HUES6 (cell line): ENCODE results near the gene ELF5.

Experiments used
- H3K27ac ChIP-seq: 2 replicates; pipeline ENCODE4 v1.7.0; 2013; ENCODE audit warnings: low read depth, mild to moderate bottlenecking, low read length, inconsistent platforms
- H3K27me3 ChIP-seq: 2 replicates; pipeline ENCODE4 v1.6.1; 2013; ENCODE audit warnings: low read length; ENCODE audit not compliant: control insufficient read depth, insufficient read depth
- H3K36me3 ChIP-seq: 2 replicates; pipeline ENCODE4 v1.6.1; 2013; ENCODE audit warnings: low read length; ENCODE audit not compliant: control insufficient read depth, insufficient read depth
- H3K4me1 ChIP-seq: 2 replicates; pipeline ENCODE4 v1.6.1; 2013; ENCODE audit warnings: low read length; ENCODE audit not compliant: control insufficient read depth, insufficient read depth
- H3K4me3 ChIP-seq: 2 replicates; pipeline ENCODE4 v1.5.1; 2013; ENCODE audit warnings: low read depth, low read length
- H3K9ac ChIP-seq: one replicate; pipeline ENCODE4 v1.6.1; 2013; ENCODE audit warnings: mild to moderate bottlenecking, low read length
- H3K9me3 ChIP-seq: 2 replicates; pipeline ENCODE4 v1.6.1; 2013; ENCODE audit warnings: low read depth, low read length; ENCODE audit not compliant: control insufficient read depth, insufficient read depth

ELF5 gene

DNA sequence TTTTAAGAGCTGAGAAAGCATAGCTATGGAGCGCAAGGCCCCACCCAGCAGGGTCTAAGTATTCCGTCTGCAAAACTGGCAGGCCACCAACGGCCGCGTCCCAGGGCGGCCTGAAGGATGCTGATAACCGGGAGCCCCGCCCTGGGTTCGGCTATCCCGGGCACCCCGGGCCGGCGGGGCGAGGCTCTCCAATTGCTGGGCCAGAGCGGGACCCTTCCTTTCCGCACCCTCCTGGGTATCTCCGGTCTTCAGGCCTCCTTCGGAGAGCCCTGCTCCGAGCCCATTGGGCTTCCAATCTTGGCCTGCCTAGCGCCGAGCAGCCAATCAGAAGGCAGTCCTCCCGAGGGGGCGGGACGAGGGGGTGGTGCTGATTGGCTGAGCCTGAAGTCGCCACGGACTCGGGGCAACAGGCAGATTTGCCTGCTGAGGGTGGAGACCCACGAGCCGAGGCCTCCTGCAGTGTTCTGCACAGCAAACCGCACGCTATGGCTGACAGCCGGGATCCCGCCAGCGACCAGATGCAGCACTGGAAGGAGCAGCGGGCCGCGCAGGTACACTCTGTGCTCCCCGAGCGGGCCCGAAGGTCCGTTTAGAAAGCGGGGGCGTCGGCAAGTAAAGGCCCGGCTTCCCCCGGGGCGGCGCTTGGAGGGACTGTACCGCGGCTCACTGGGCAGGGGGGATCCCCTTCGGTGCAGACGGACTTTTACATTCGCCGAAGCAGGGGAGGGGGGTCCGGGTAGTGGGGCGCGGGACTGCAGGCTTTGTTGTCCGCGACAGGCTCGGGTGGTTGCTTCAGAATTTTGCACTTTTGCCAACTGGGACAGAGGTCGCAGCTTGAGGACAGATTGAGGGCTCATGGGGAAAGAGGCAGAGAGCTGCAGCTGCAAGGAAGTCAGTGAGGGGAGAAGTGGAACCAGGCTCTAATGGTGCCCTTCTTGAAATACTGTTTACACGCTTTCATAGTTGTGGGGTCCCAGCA lies 74.8 kb downstream of the ELF5 start, which contains the start of gene CAT:
CAT (plus strand) TSS at position 406 of the 979 bp plus-strand sequence; CDS start at position 486, 80 bp downstream.
- peaks cover 13% of the 10 kb centered on the region for H3K9me3 ChIP-seq
- H3K27me3 ChIP-seq: no peaks in the 10 kb centered on the region
- H3K4me1 ChIP-seq: no peaks in the 10 kb centered on the region
- H3K36me3 ChIP-seq: no peaks in the 10 kb centered on the region
- H3K9ac ChIP-seq: no peak within 1 kb of the TSS
- H3K4me3 ChIP-seq: peak within 1 kb of the TSS; percentile 50; the same call in 1 of the 2 replicates
- no peak within 1 kb of the TSS for H3K27ac ChIP-seq

DNA sequence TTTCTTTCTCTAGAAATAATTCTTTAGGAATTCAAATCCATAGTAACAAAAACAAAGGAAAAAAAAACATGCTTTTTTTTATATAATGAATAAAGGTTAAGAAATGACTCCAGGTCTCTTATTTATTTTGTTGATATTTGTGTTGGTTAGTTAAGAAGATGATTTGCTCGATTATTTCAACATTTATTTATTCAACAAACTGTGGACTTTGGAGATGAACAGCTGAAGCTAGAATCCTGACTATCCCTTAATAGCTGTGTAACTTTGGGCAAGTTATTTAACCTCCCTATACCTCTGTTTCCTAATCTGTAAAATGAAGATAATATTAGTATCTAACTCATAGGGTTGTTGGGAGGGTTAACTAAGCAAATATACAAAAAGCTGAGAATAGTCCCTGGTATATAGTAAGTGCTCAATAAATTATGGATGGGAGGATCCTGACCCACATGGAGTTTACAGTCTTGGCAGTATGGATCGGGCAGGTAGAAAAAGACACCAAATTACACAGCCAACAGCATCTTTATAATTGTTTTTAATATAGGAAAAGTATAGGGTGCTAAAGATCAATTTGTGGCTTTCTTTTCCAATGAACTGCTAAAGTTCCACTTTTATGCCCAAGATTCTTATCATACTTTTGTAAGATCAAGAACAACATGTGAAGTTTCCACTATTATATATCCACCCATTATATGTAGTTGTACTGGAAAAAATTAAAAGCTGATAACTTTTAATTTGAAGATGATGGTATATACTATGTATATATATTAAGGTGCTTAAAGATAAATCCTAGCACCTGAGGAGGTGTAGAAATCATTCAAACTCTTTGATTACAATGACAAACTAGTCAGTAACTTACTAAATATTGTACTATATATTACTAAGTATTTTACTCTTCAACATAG lies 76.1 kb downstream of the ELF5 start:
- H3K4me3 ChIP-seq: no peak overlapping the region
- H3K27ac ChIP-seq: no peak overlapping the region

DNA sequence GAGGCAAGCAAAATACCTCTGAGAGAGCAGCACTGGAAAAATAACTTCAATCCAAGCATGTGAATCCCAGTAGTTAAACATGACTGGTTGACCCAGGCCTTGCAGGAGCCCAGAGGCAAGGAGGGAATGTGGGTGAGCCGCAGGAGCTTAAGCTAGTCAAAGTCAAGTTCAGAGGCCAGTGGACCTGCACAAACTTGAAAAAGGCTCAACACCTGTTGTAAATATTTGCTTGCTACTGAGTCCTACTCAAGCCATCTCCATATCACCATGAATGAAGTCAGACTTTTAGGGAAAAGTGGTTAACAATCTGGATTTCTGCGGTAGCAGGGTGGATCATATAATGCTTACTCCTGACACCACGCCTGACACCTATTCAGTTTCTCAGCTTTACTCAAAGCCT lies 79.7 kb downstream of the ELF5 start:
- Histone ChIP-seq H3K27ac (no peak overlapping the region), H3K36me3 (no peaks in the 10 kb centered on the region), H3K4me1 (no peaks in the 10 kb centered on the region), H3K4me3 (no peak overlapping the region), H3K27me3 (no peaks in the 10 kb centered on the region), H3K9ac (no peak overlapping the region), H3K9me3 (peaks cover 3% of the 10 kb centered on the region)

More for the DNA sequence above, 76.1 kb downstream of the ELF5 start:
- Histone ChIP-seq H3K4me1 (no peaks in the 10 kb centered on the region), H3K9ac (no peak overlapping the region), H3K9me3 (peaks cover 13% of the 10 kb centered on the region), H3K27me3 (no peaks in the 10 kb centered on the region), H3K36me3 (no peaks in the 10 kb centered on the region)

DNA sequence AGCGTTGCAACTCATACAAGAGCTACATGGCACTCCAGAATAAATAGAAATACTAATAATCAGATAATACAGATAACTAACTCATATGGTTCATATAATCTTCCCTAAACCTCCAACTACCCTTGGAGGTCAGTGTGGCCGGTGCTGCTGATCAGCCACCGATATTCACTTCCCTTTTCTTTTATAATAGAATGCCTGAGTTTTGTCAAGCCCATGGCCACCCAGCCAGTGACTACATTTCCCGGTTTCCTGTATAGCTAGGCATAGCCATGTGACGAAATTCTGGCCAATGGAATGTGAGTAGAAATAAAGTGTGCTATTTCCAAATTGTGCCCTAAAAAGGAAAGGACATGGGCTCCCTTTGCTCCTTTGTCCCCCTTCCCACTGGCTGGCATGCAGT lies 80.8 kb downstream of the ELF5 start:
- H3K27me3 ChIP-seq: no peaks in the 10 kb centered on the region
- no peak overlapping the region for H3K27ac ChIP-seq
- H3K36me3 ChIP-seq: no peaks in the 10 kb centered on the region
- no peaks in the 10 kb centered on the region for H3K4me1 ChIP-seq
- H3K9me3 ChIP-seq: no peaks in the 10 kb centered on the region
- H3K4me3 ChIP-seq: no peak overlapping the region
- no peak overlapping the region for H3K9ac ChIP-seq

DNA sequence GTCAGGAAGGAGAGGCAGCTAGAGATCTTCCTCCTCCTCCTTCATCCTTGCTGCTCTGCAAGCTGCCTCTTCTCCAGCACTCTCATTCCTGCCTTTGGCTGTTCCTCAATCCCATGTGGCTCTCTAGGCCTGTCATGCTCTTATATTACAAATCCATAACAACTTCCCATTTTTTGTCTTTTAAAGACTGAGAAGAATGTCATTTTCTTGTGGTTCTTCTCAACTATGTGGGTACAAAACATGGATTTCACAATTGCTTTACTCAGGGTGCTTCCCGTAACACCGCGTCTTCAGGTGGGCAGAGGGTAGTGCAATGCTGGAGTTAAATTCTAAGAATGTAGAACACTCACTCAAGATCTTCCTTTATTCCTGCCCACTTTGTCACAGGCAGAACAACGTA lies 81.6 kb downstream of the ELF5 start:
- Histone ChIP-seq H3K27ac (no peak overlapping the region), H3K4me3 (no peak overlapping the region), H3K9ac (no peak overlapping the region), H3K9me3 (no peaks in the 10 kb centered on the region), H3K36me3 (no peaks in the 10 kb centered on the region), H3K27me3 (no peaks in the 10 kb centered on the region), H3K4me1 (no peaks in the 10 kb centered on the region)
